RWPE2 (cell line): ENCODE data around the gene CTSV.

Source experiments
- ATAC-seq: fragments of 200-7000 bp; cut with Tn5 transposase; 3 replicates; pipeline ENCODE4 v1.9.1; 2021; ENCODE audit warnings: low read depth
- DNase-seq: peaks from one replicate; pipeline ENCODE4 v3.0.0-alpha.2; 2020; ENCODE audit warnings: low spot score
- H3K27ac ChIP-seq: fragments of 450-650 bp; 2 replicates; pipeline ENCODE4 v1.5.1; 2017; ENCODE audit warnings: mild to moderate bottlenecking; ENCODE audit not compliant: poor library complexity, severe bottlenecking
- H3K27me3 ChIP-seq: fragments of 250-450 bp; sonication (Bioruptor Pico); 2 replicates; pipeline ENCODE4 v1.5.1; 2021; ENCODE audit warnings: mild to moderate bottlenecking, moderate library complexity; ENCODE audit not compliant: insufficient read depth, poor library complexity, severe bottlenecking
- H3K36me3 ChIP-seq: fragments of 250-450 bp; sonication (Bioruptor Pico); 2 replicates; pipeline ENCODE4 v1.5.1; 2020; ENCODE audit warnings: low read depth, mild to moderate bottlenecking, moderate library complexity
- H3K4me1 ChIP-seq: fragments of 250-450 bp; sonication (Bioruptor Pico); 2 replicates; pipeline ENCODE4 v1.5.1; 2021; ENCODE audit warnings: mild to moderate bottlenecking, moderate library complexity; ENCODE audit not compliant: insufficient read depth, poor library complexity, severe bottlenecking
- H3K4me3 ChIP-seq: fragments of 250-450 bp; sonication (Bioruptor Pico); 2 replicates; pipeline ENCODE4 v1.5.1; 2021; ENCODE audit warnings: mild to moderate bottlenecking, moderate library complexity; ENCODE audit not compliant: severe bottlenecking
- H3K9me3 ChIP-seq: fragments of 250-450 bp; sonication (Bioruptor Pico); 2 replicates; pipeline ENCODE4 v1.5.1; 2021; ENCODE audit warnings: mild to moderate bottlenecking, moderate library complexity; ENCODE audit not compliant: severe bottlenecking
- CTCF ChIP-seq: fragments of 450-650 bp; IDR thresholded peaks from one replicate; pipeline ENCODE4 v1.5.1; 2017; ENCODE audit warnings: mild to moderate bottlenecking, moderate library complexity; ENCODE audit not compliant: poor library complexity, severe bottlenecking

CTSV gene

GRCh38 chr9:97053717-97054116 lies 14.8 kb upstream of the CTSV start:
- no peak overlapping the region for H3K27ac ChIP-seq
- DNase-seq (no peak), ATAC-seq (no peak)
- no peak for TF ChIP-seq CTCF
- no peaks in the 10 kb centered on the region for H3K9me3 ChIP-seq
- H3K27me3 ChIP-seq = no peaks in the 10 kb centered on the region
- no peaks in the 10 kb centered on the region for H3K4me1 ChIP-seq
- no peak overlapping the region for H3K4me3 ChIP-seq
- no peaks in the 10 kb centered on the region for H3K36me3 ChIP-seq

- H3K27me3 ChIP-seq = no peaks in the 10 kb centered on the region
- H3K27ac ChIP-seq = no peak overlapping the region
- ATAC-seq (no peak), DNase-seq (no peak)
- no peaks in the 10 kb centered on the region for H3K9me3 ChIP-seq
- H3K36me3 ChIP-seq = no peaks in the 10 kb centered on the region
- no peaks in the 10 kb centered on the region for H3K4me1 ChIP-seq
- no peak overlapping the region for H3K4me3 ChIP-seq
- no peak for TF ChIP-seq CTCF
These were observed 13.8 kb upstream of the CTSV start for GRCh38 chr9:97052735-97053134.

GRCh38 chr9:97046228-97046627 lies 7.3 kb upstream of the CTSV start:
- ATAC-seq (peak; percentile 99), DNase-seq (peak; percentile 99)
- no peak for TF ChIP-seq CTCF
- H3K9me3 ChIP-seq = no peaks in the 10 kb centered on the region
- peak overlapping the region; percentile 92 for H3K27ac ChIP-seq
- H3K4me3 ChIP-seq = no peak overlapping the region
- no peaks in the 10 kb centered on the region for H3K27me3 ChIP-seq
- no peaks in the 10 kb centered on the region for H3K36me3 ChIP-seq
- peaks cover 15% of the 10 kb centered on the region for H3K4me1 ChIP-seq

GRCh38 chr9:97045300-97045699 lies 6.4 kb upstream of the CTSV start:
- H3K36me3 ChIP-seq = no peaks in the 10 kb centered on the region
- no peak overlapping the region for H3K4me3 ChIP-seq
- peaks cover 15% of the 10 kb centered on the region for H3K4me1 ChIP-seq
- no peak for DNase-seq
- H3K9me3 ChIP-seq = no peaks in the 10 kb centered on the region
- ATAC-seq = no peak
- no peaks in the 10 kb centered on the region for H3K27me3 ChIP-seq
- no peak for TF ChIP-seq CTCF
- H3K27ac ChIP-seq = peak overlapping the region; percentile 92

GRCh38 chr9:97041898-97042297 lies 3.0 kb upstream of the CTSV start:
- no peak for ATAC-seq

More at GRCh38 chr9:97041898-97042297, 3.0 kb upstream of the CTSV start:
- H3K36me3 ChIP-seq = peaks cover 7% of the 10 kb centered on the region; the same call in 1 of the 2 replicates
- no peak overlapping the region for H3K4me3 ChIP-seq
- peaks cover 19% of the 10 kb centered on the region for H3K4me1 ChIP-seq
- TF ChIP-seq CTCF = no peak
- no peak overlapping the region for H3K27ac ChIP-seq
- no peaks in the 10 kb centered on the region for H3K9me3 ChIP-seq
- DNase-seq = no peak
- no peaks in the 10 kb centered on the region for H3K27me3 ChIP-seq
